ENCODE data around the gene FIG4. TPM values are rescaled to one million over a fixed set of nuclear protein-coding genes. Genes with fewer than 3 reads are reported as not detected.

The FIG4 gene
- total RNA-seq, 1 experiment from 2014 or later: 15.7 TPM

DNA sequence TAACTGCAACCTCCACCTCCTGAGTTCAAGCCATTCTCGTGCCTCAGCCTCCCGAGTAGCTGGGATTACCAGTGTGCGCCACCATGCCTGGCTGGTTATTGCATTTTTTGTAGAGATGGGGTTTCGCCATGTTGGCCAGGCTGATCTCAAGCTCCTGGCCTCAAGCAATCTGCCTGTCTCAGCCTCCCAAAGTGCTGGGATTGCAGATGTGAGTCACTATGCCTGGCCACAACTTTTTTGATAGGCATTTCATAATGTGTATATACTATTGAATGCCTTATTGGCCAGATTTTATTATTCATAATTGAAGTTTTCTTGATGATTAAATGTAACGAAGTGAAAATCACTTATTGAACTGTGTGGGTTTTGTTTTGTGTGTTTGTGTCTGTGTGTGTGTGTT is 27.9 kb downstream of the FIG4 start:
- no peaks in the 10 kb centered on the region for H4K20me1 ChIP-seq (ENCODE audit: insufficient read depth)
- ATAC-seq (no peak), DNase-seq (ENCODE audit: low read depth, low spot score) (no peak)
- BruUV-seq (replicated peaks): no TSS peak
- ChIA-PET RAD21 (ENCODE audit: low non-redundant PET in 1 of 2, low total read pairs in 2 of 2, uncharacterized antibody in 2 of 2, unreplicated experiment in 2 of 2) (no interaction called here), POLR2A (no interaction called here), CTCF (interaction anchor here (1.8 kb wide), 1 partner anchor 321 kb away, joined by 5 read pairs; no protein-coding TSS in a partner anchor)
- TF ChIP-seq SRF (IDR thresholded peaks at IDR 0.05; ENCODE audit: low read depth): no peak
- TF ChIP-seq CEBPB (IDR thresholded peaks at IDR 0.05; ENCODE audit: low read depth): no peak
- TF ChIP-seq SP1 (IDR thresholded peaks at IDR 0.05; ENCODE audit: low read depth): no peak
- no peak for TF ChIP-seq EZH2 (IDR thresholded peaks at IDR 0.05)
- TF ChIP-seq ELF1 (IDR thresholded peaks at IDR 0.05; ENCODE audit: borderline replicate concordance, low read depth): no peak
- no peak for TF ChIP-seq YY1 (IDR thresholded peaks at IDR 0.05; ENCODE audit: extremely low read depth, insufficient replicate concordance, low read depth, low read length)
- TF ChIP-seq, protein P1, sequence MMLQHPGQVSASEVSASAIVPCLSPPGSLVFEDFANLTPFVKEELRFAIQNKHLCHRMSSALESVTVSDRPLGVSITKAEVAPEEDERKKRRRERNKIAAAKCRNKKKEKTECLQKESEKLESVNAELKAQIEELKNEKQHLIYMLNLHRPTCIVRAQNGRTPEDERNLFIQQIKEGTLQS (IDR thresholded peaks at IDR 0.05): no peak
- TF ChIP-seq, protein P2, sequence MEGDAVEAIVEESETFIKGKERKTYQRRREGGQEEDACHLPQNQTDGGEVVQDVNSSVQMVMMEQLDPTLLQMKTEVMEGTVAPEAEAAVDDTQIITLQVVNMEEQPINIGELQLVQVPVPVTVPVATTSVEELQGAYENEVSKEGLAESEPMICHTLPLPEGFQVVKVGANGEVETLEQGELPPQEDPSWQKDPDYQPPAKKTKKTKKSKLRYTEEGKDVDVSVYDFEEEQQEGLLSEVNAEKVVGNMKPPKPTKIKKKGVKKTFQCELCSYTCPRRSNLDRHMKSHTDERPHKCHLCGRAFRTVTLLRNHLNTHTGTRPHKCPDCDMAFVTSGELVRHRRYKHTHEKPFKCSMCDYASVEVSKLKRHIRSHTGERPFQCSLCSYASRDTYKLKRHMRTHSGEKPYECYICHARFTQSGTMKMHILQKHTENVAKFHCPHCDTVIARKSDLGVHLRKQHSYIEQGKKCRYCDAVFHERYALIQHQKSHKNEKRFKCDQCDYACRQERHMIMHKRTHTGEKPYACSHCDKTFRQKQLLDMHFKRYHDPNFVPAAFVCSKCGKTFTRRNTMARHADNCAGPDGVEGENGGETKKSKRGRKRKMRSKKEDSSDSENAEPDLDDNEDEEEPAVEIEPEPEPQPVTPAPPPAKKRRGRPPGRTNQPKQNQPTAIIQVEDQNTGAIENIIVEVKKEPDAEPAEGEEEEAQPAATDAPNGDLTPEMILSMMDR (IDR thresholded peaks at IDR 0.05 in 2 of 3, conservative IDR thresholded peaks at IDR 0.05 in 1 of 3; ENCODE audit: borderline replicate concordance in 1 of 3, insufficient read depth in 1 of 3, low read depth in 2 of 3, low read length in 2 of 3): no peak
- no peak for TF ChIP-seq POLR2A (IDR thresholded peaks at IDR 0.05; ENCODE audit: borderline replicate concordance, extremely low read depth, insufficient read depth, insufficient read length)
- TF ChIP-seq, protein P3, sequence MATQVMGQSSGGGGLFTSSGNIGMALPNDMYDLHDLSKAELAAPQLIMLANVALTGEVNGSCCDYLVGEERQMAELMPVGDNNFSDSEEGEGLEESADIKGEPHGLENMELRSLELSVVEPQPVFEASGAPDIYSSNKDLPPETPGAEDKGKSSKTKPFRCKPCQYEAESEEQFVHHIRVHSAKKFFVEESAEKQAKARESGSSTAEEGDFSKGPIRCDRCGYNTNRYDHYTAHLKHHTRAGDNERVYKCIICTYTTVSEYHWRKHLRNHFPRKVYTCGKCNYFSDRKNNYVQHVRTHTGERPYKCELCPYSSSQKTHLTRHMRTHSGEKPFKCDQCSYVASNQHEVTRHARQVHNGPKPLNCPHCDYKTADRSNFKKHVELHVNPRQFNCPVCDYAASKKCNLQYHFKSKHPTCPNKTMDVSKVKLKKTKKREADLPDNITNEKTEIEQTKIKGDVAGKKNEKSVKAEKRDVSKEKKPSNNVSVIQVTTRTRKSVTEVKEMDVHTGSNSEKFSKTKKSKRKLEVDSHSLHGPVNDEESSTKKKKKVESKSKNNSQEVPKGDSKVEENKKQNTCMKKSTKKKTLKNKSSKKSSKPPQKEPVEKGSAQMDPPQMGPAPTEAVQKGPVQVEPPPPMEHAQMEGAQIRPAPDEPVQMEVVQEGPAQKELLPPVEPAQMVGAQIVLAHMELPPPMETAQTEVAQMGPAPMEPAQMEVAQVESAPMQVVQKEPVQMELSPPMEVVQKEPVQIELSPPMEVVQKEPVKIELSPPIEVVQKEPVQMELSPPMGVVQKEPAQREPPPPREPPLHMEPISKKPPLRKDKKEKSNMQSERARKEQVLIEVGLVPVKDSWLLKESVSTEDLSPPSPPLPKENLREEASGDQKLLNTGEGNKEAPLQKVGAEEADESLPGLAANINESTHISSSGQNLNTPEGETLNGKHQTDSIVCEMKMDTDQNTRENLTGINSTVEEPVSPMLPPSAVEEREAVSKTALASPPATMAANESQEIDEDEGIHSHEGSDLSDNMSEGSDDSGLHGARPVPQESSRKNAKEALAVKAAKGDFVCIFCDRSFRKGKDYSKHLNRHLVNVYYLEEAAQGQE (IDR thresholded peaks at IDR 0.05; ENCODE audit: low read depth): no peak
- no peak for TF ChIP-seq POLR2AphosphoS5 (IDR thresholded peaks at IDR 0.05; ENCODE audit: low read depth, low read length)
- no peak for TF ChIP-seq ZFX (IDR thresholded peaks at IDR 0.05)
- TF ChIP-seq, protein P4, sequence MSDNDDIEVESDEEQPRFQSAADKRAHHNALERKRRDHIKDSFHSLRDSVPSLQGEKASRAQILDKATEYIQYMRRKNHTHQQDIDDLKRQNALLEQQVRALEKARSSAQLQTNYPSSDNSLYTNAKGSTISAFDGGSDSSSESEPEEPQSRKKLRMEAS (IDR thresholded peaks at IDR 0.05): no peak
- TF ChIP-seq RAD21 (IDR thresholded peaks at IDR 0.05; ENCODE audit: low read depth): no peak
- no peak for TF ChIP-seq SIN3A (IDR thresholded peaks at IDR 0.05; ENCODE audit: low read depth)
- H2AFZ ChIP-seq (ENCODE audit: low read depth, low read length, poor library complexity, severe bottlenecking): no peak overlapping the region
- no peaks in the 10 kb centered on the region for H3K27me3 ChIP-seq (ENCODE audit: insufficient read depth, low read length)
- no peaks in the 10 kb centered on the region for H3K36me3 ChIP-seq (ENCODE audit: control insufficient read depth in 1 of 2, insufficient read depth in 2 of 2, low read length in 2 of 2)
- intact Hi-C loops (cut with micrococcal nuclease): no loop called here
- H3K79me2 ChIP-seq (ENCODE audit: insufficient read depth, low read length): no peaks in the 10 kb centered on the region
- no peak overlapping the region for H3K27ac ChIP-seq (ENCODE audit: low read depth, low read length)
- no peak overlapping the region for H3K4me2 ChIP-seq (ENCODE audit: low read length)
- no peaks in the 10 kb centered on the region for H3K9me3 ChIP-seq (ENCODE audit: control insufficient read depth in 1 of 2, insufficient read depth in 1 of 2, low read depth in 1 of 2, low read length in 2 of 2)
- no peak overlapping the region for H3K9ac ChIP-seq (ENCODE audit: low read length)
- no peak overlapping the region for H3K4me3 ChIP-seq (replicated peaks in 1 of 2; ENCODE audit: low read depth in 1 of 2, low read length in 2 of 2)
- H3K4me1 ChIP-seq (ENCODE audit: control insufficient read depth in 1 of 2, insufficient read depth in 2 of 2, low read length in 2 of 2): no peaks in the 10 kb centered on the region
- no peaks in the 10 kb centered on the region for H3K9me2 ChIP-seq (ENCODE audit: insufficient read depth)

Data from HCT116 (cell line).